BJ (cell line): Measurements from ENCODE around the gene KRT31. TPM values are rescaled to one million over a fixed set of nuclear protein-coding genes. Genes with fewer than 3 reads are reported as not detected.
A peak's percentile ranks its signal among the peaks of the same experiment; 100 is the strongest.

Source experiments
- CTCF ChIA-PET: fragments of 350-600 bp; formaldehyde crosslinking; extraction: SDS; loops from one replicate; lab custom pipeline; 2021; ENCODE audit warnings: antibody characterized with exemption, inconsistent platforms; lab: Yijun Ruan, JAX
- POLR2A ChIA-PET: fragments of 300-600 bp; sonication (Branson Sonifier 250); formaldehyde crosslinking; extraction: SDS; loops from one replicate; lab custom pipeline; 2021; ENCODE audit warnings: antibody characterized with exemption; lab: Charles Lee
- DNase-seq: peaks from one replicate; pipeline ENCODE4 v3.0.0-alpha.2; 2011; ENCODE audit warnings: low read depth
- H3K27me3 ChIP-seq: 2 replicates; pipeline ENCODE4 v1.6.0; 2011; ENCODE audit warnings: low read length; ENCODE audit not compliant: control insufficient read depth, insufficient read depth
- H3K36me3 ChIP-seq: 2 replicates; pipeline ENCODE4 v1.5.1; 2011; ENCODE audit warnings: low read length; ENCODE audit not compliant: control insufficient read depth, insufficient read depth
- H3K4me3 ChIP-seq: 2 replicates; pipeline ENCODE4 v1.5.1; 2011; ENCODE audit warnings: low read depth, mild to moderate bottlenecking, control low read depth, low read length
- polyA plus RNA-seq: library from polyadenylated mRNA; depleted of rRNA; stranded (reverse); fragments of >200 nt; gene quantifications from 2 replicates; pipeline ENCODE4 v1.2.3, GENCODE V29; 2011
- TF ChIP-seq, protein P1 (sequence below): IDR thresholded peaks from 2 replicates; pipeline ENCODE4 v1.5.1; 2011; ENCODE audit warnings: low read depth, mild to moderate bottlenecking, control low read depth, inconsistent platforms, low read length, moderate library complexity; ENCODE audit not compliant: insufficient read depth

The KRT31 gene
- polyA plus RNA-seq, 1 experiment: 0.11 TPM

DNA sequence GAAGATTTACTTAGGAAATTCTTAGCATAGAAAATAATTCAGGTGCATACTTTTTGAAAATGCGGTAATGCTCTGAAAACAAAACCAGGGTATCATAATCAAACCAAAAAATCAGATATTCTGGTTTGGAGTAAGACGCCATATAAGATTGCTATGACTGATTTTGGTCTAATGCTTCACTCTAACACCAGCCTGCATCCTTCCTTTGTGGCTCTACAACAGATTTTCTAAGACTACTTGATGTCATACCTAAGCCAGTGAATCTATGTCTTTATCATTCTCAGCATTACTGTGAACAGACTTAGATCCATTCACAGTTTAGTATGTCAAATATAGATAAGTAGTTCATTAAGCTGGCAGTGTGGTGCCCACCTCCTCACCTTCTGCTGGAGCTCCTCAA, 28.4 kb downstream of the KRT31 start:
- H3K4me3 ChIP-seq: no peak overlapping the region
- POLR2A ChIA-PET: no interaction called here
- DNase-seq: no peak
- TF ChIP-seq, protein P1, sequence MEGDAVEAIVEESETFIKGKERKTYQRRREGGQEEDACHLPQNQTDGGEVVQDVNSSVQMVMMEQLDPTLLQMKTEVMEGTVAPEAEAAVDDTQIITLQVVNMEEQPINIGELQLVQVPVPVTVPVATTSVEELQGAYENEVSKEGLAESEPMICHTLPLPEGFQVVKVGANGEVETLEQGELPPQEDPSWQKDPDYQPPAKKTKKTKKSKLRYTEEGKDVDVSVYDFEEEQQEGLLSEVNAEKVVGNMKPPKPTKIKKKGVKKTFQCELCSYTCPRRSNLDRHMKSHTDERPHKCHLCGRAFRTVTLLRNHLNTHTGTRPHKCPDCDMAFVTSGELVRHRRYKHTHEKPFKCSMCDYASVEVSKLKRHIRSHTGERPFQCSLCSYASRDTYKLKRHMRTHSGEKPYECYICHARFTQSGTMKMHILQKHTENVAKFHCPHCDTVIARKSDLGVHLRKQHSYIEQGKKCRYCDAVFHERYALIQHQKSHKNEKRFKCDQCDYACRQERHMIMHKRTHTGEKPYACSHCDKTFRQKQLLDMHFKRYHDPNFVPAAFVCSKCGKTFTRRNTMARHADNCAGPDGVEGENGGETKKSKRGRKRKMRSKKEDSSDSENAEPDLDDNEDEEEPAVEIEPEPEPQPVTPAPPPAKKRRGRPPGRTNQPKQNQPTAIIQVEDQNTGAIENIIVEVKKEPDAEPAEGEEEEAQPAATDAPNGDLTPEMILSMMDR: no peak
- no peaks in the 10 kb centered on the region for H3K36me3 ChIP-seq
- CTCF ChIA-PET: interaction anchor here (1.3 to 2.7 kb wide), 4 partner anchors 8 to 296 kb away, joined by 3 to 7 read pairs (median 4); no protein-coding TSS in a partner anchor
- no peaks in the 10 kb centered on the region for H3K27me3 ChIP-seq

DNA sequence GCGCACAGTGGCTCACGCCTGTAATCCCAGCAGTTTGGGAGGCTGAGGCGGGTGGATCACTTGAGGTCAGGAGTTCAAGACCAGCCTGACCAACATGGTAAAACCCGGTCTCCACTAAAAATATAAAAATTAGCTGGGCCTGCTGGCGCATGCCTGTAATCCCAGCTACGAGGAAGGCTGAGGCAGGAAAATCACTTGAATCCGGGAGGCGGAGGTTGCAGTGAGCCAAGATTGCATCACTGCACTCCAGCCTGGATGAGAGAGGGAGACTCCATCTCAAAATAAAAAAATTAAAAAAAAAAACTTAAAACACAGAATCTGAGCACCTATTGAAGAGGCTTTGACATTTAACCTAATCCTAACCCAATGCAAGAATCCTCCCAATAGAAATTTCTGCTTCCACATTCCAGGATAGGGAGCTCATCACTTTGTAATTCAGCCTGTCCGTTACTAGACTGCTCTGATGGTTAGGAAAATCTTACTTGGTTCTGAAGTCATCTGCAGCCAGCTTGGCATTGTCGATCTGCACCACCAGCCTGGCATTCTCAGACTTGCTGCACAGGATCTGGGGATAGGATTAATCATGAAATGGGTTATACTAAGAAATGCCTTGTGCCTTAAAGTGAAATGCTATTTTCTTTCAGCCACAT, 29.9 kb downstream of the KRT31 start:
- H3K36me3 ChIP-seq: no peaks in the 10 kb centered on the region
- DNase-seq: peak; percentile 49
- TF ChIP-seq, protein P1: no peak
- CTCF ChIA-PET: interaction anchor here (1.0 to 1.7 kb wide), 6 partner anchors 9 to 295 kb away, joined by 4 to 6 read pairs (median 4); no protein-coding TSS in a partner anchor
- no peak overlapping the region for H3K4me3 ChIP-seq
- POLR2A ChIA-PET: interaction anchor here (0.6 to 0.7 kb wide), 3 partner anchors 83 to 415 kb away, joined by 3 to 5 read pairs (median 4); no protein-coding TSS in a partner anchor
- H3K27me3 ChIP-seq: no peaks in the 10 kb centered on the region

DNA sequence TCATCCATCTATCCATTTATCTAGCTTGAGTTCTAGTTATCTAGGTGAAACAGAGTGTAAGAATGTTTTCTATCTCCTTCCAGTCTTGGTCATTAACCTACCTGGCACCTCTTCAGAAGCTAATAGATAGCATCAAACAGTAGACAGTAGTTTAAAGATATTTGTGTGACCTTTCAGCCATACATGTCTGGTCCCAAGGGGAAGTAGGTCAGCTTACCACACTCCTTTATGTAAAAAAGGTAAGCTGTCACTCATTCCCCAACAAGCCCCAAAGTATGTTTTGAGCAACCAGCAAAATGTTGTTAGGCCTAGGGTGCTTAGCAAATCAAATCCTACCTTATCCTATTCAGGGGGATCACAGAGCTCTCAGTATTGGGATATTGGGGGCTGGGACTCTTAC, 31.3 kb downstream of the KRT31 start:
- Histone ChIP-seq H3K27me3 (no peaks in the 10 kb centered on the region), H3K4me3 (no peak overlapping the region), H3K36me3 (no peaks in the 10 kb centered on the region)
- TF ChIP-seq, protein P1: no peak
- ChIA-PET CTCF (interaction anchor here (0.7 to 1.4 kb wide), 3 partner anchors 14 to 183 kb away, joined by 3 to 6 read pairs (median 4); no protein-coding TSS in a partner anchor), POLR2A (no interaction called here)
- no peak for DNase-seq

DNA sequence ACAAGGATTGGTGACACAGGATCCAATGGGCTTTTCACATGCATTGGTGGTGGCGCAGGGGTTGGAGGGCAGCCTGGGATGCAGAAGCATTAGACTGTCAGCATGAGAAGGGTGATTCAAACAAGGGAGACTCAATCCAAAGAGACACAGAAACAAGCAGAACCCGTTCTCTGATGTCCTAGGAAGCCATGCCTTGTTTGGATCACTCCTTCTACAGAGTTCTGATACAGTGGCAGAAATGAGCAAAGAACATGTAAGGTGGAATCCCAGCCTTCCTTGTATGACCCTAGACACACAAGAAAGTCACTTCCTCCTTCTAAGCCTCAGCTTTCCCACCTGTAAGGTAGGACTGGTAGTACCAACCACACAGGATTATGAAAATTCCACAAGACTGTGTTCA, 33.5 kb downstream of the KRT31 start:
- ChIA-PET POLR2A (no interaction called here), CTCF (interaction anchor here (1.0 kb wide), 1 partner anchor 186 kb away, joined by 3 read pairs; no protein-coding TSS in a partner anchor)
- TF ChIP-seq, protein P1: no peak

DNA sequence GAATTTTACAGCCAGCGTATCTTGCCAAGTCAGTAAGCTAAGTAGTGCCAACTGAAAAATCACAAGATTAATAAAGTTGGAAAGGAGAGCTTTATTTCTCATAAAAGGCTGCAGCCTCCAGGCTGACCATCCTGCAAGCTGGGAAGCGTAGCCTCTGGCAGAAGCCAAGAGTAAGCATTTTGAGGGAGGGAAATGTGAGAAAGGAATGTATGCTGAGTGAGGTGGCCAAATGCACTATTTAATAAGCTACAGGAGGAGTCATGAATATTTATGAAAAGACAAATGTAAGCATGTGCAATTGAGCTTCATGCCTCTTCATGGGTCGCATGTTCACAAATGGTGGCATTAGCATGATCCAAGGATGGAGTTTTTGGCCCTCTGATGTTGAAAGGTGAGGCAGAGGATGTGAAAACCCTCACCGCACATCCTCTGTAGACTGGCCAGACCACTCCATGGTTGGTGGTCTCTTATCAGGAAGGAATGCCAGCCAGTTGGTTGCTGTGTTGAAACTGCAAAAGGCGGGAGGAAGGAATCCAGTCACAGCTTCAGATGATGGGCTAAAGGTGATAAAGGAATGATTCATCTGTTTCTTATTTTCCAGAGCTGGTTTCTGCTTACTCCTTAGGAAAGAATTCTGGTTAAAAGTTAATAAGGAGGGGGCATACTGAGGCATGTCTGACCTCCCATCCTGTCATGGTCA, 37.0 kb downstream of the KRT31 start:
- Histone ChIP-seq H3K36me3 (no peaks in the 10 kb centered on the region), H3K27me3 (no peaks in the 10 kb centered on the region), H3K4me3 (no peak overlapping the region)
- TF ChIP-seq, protein P1: no peak
- ChIA-PET POLR2A (no interaction called here), CTCF (interaction anchor here (0.9 to 1.8 kb wide), 6 partner anchors 11 to 504 kb away, joined by 3 to 6 read pairs (median 4); no protein-coding TSS in a partner anchor)
- peak; percentile 75 for DNase-seq

More for the DNA sequence above, 33.5 kb downstream of the KRT31 start:
- no peak for DNase-seq
- Histone ChIP-seq H3K36me3 (no peaks in the 10 kb centered on the region), H3K27me3 (no peaks in the 10 kb centered on the region), H3K4me3 (no peak overlapping the region)
